Endothelial cell of umbilical vein (primary cell): ENCODE data around the gene SFXN4. TPM values are rescaled to one million over a fixed set of nuclear protein-coding genes. Genes with fewer than 3 reads are reported as not detected.

Source experiments
- BruUV-seq: library from RNA; stranded (reverse); fragments of 400-500 nt; replicated peaks from 2 replicates; lab custom pipeline; 2021; lab: Mats Ljungman, UMichigan
- CTCF ChIA-PET: fragments of 300-600, 350-600 bp; sonication (Branson Sonifier 250); formaldehyde crosslinking; loops from one replicate; lab custom pipeline; 2021; ENCODE audit warnings: antibody characterized with exemption, inconsistent platforms; lab: Charles Lee
- POLR2A ChIA-PET: fragments of 300-600, 350-600 bp; sonication (Branson Sonifier 250); formaldehyde crosslinking; loops from one replicate; lab custom pipeline; 2021; ENCODE audit warnings: antibody characterized with exemption, inconsistent platforms; lab: Charles Lee
- DNase-seq: peaks from one replicate; pipeline ENCODE4 v3.0.0-alpha.2; 2011; ENCODE audit warnings: low read depth, low spot score
- FAIRE-seq: peaks from 2 replicates; lab custom pipeline; 2011; peaks lifted over from hg19 to GRCh38; lab: Jason Lieb, UNC
- H2AFZ ChIP-seq: 2 replicates; pipeline ENCODE4 v1.6.0; 2012; ENCODE audit warnings: low read depth, low read length, control low read depth, inconsistent platforms
- H3K27ac ChIP-seq: 2 replicates; pipeline ENCODE4 v1.5.1; 2011; ENCODE audit warnings: low read depth, mild to moderate bottlenecking, control low read depth, low read length, moderate library complexity; ENCODE audit not compliant: insufficient read depth
- H3K27me3 ChIP-seq, 2 experiments: 2 replicates each; pipeline versions ENCODE4 v1.6.0 to v1.6.1; 2011; ENCODE audit warnings: low read length in 2 of 2, mixed read lengths in 1 of 2; ENCODE audit not compliant: control insufficient read depth in 2 of 2, insufficient read depth in 2 of 2
- H3K36me3 ChIP-seq, 2 experiments: 2 replicates in 1 of 2; 3 replicates in 1 of 2; pipeline ENCODE4 v1.5.1; 2011; ENCODE audit warnings: low read length in 2 of 2, mild to moderate bottlenecking in 1 of 2, moderate library complexity in 1 of 2; ENCODE audit not compliant: control insufficient read depth in 2 of 2, insufficient read depth in 2 of 2; ENCODE audit errors: extremely low read depth in 1 of 2
- H3K4me1 ChIP-seq: 3 replicates; pipeline ENCODE4 v1.5.1; 2011; ENCODE audit warnings: mild to moderate bottlenecking, low read length; ENCODE audit not compliant: control insufficient read depth, insufficient read depth; ENCODE audit errors: extremely low read depth
- H3K4me2 ChIP-seq: 2 replicates; pipeline ENCODE4 v1.6.1; 2011; ENCODE audit warnings: low read length, control low read depth, mixed read lengths; ENCODE audit not compliant: insufficient read depth
- H3K4me3 ChIP-seq, 3 experiments: fragments of 200-600 bp in 1 of 3; sonication (generic), shearing (Covaris generic) in 1 of 3; replicated peaks in 1 of 3; 2 replicates each; pipeline ENCODE4 v1.5.1; 2011 to 2016; ENCODE audit warnings: control low read depth in 3 of 3, low read length in 3 of 3, mild to moderate bottlenecking in 2 of 3, inconsistent platforms in 1 of 3, low read depth in 1 of 3, moderate library complexity in 1 of 3; ENCODE audit not compliant: insufficient read depth in 1 of 3
- H3K79me2 ChIP-seq: 2 replicates; pipeline ENCODE4 v1.6.0; 2012; ENCODE audit warnings: low read length, inconsistent platforms; ENCODE audit not compliant: control insufficient read depth, insufficient read depth
- H3K9ac ChIP-seq: replicated peaks from 2 replicates; pipeline ENCODE3; 2011; ENCODE audit warnings: low read length, control low read depth; ENCODE audit not compliant: insufficient read depth; ENCODE audit errors: extremely low read depth
- H3K9me1 ChIP-seq: replicated peaks from 3 replicates; pipeline ENCODE4 v1.6.0; 2011; ENCODE audit warnings: mild to moderate bottlenecking, low read length; ENCODE audit not compliant: control insufficient read depth, insufficient read depth; ENCODE audit errors: extremely low read depth
- H3K9me3 ChIP-seq: replicated peaks from 2 replicates; pipeline ENCODE4 v1.5.1; 2012; ENCODE audit warnings: low read length, inconsistent platforms; ENCODE audit not compliant: control insufficient read depth, insufficient read depth
- H4K20me1 ChIP-seq: replicated peaks from 2 replicates; pipeline ENCODE3; 2011; ENCODE audit warnings: mild to moderate bottlenecking, low read length; ENCODE audit not compliant: control insufficient read depth, insufficient read depth; ENCODE audit errors: extremely low read depth
- EZH2 ChIP-seq: IDR thresholded peaks from 2 replicates; pipeline ENCODE4 v1.6.1; 2012; ENCODE audit warnings: borderline replicate concordance, low read depth, mild to moderate bottlenecking, moderate library complexity, low read length, inconsistent platforms; ENCODE audit not compliant: severe bottlenecking
- FOS ChIP-seq: IDR thresholded peaks from 2 replicates; pipeline ENCODE4 v1.6.1; 2011; ENCODE audit warnings: mild to moderate bottlenecking, low read length, moderate library complexity, borderline replicate concordance; ENCODE audit not compliant: insufficient read depth
- GATA2 ChIP-seq: IDR thresholded peaks from 2 replicates; pipeline ENCODE4 v1.7.0; 2011; ENCODE audit warnings: low read depth, mild to moderate bottlenecking, moderate library complexity, mixed read lengths, low read length; ENCODE audit not compliant: insufficient read length, insufficient read depth
- JUN ChIP-seq: IDR thresholded peaks from 2 replicates; pipeline ENCODE4 v1.6.1; 2011; ENCODE audit warnings: borderline replicate concordance, low read depth; ENCODE audit not compliant: insufficient read length, insufficient read depth
- MAX ChIP-seq: IDR thresholded peaks from 2 replicates; pipeline ENCODE4 v1.6.1; 2011; ENCODE audit not compliant: insufficient read depth, insufficient read length
- MYC ChIP-seq: IDR thresholded peaks from one replicate; pipeline ENCODE4 v1.6.1; 2011; ENCODE audit warnings: mild to moderate bottlenecking, low read depth, low read length
- POLR2A ChIP-seq: IDR thresholded peaks from 2 replicates; pipeline ENCODE4 v1.6.1; 2012; ENCODE audit warnings: low read depth, mild to moderate bottlenecking, control low read depth, low read length
- POLR2AphosphoS5 ChIP-seq: IDR thresholded peaks from 2 replicates; pipeline ENCODE4 v1.6.1; 2012; ENCODE audit warnings: low read depth, mild to moderate bottlenecking, control low read depth, low read length, moderate library complexity; ENCODE audit not compliant: insufficient read depth
- dilution Hi-C: fragments of 300-500 bp; cut with MboI; formaldehyde crosslinking; loops from one replicate; pipeline ENCODE4 v1.15.0; 2019; ENCODE audit warnings: low sequenced_read_pairs; ENCODE audit not compliant: extremely low pct_ligation_motif_present
- intact Hi-C: fragments of 100-400 bp; cut with micrococcal nuclease; formaldehyde crosslinking; loops from one replicate; pipeline ENCODE4 v1.10.0; 2022
- polyA plus RNA-seq, 4 experiments: library from polyadenylated mRNA; depleted of rRNA in 3 of 4; stranded (reverse) in 3 of 4; unstranded in 1 of 4; fragments of >200 nt; gene quantifications; 2 replicates each; pipeline versions ENCODE4 v1.2.1 to v1.2.3, GENCODE V29; 2011 to 2012; ENCODE audit warnings: missing spikeins in 1 of 4
- total RNA-seq: library from RNA; stranded (reverse); gene quantifications from 2 replicates; pipeline ENCODE4 v1.2.3, GENCODE V29; 2021
- TF ChIP-seq, protein P1 (sequence below), 2 donors: IDR thresholded peaks; 1 replicate in 1 of 2; 2 replicates in 1 of 2; pipeline ENCODE4 v1.5.1; 2011; ENCODE audit warnings: low read length in 2 of 2, mild to moderate bottlenecking in 2 of 2, moderate library complexity in 2 of 2, control low read depth in 1 of 2, inconsistent platforms in 1 of 2, low read depth in 1 of 2; ENCODE audit not compliant: insufficient read depth in 1 of 2; ENCODE audit errors: extremely low read depth in 1 of 2

SFXN4 gene
- total and polyA plus RNA-seq, 2 donors (not counting 3 experiments of a cell fraction or from before 2014, with no cell fraction given) = 11.1 to 14.5 TPM

- no peak overlapping the region for H3K4me2 ChIP-seq
- no peaks in the 10 kb centered on the region for H3K79me2 ChIP-seq
- no peak overlapping the region for H3K4me3 ChIP-seq
- H3K36me3 ChIP-seq = peaks cover 8 to 32% of the 10 kb centered on the region in 2 experiments
- H3K9ac ChIP-seq = no peak overlapping the region
- intact Hi-C loops (no loop called here), dilution Hi-C loops (no loop called here)
- peak; percentile 4 for FAIRE-seq
- DNase-seq = no peak
- H3K4me1 ChIP-seq = peaks cover 6% of the 10 kb centered on the region
- ChIA-PET CTCF (no interaction called here), POLR2A (no interaction called here)
- no peak overlapping the region for H2AFZ ChIP-seq
- H3K27ac ChIP-seq = no peak overlapping the region
- BruUV-seq = no TSS peak
- H3K9me1 ChIP-seq = no peaks in the 10 kb centered on the region
- no peak for TF ChIP-seq POLR2A
- no peak for TF ChIP-seq MAX
- TF ChIP-seq, protein P1, sequence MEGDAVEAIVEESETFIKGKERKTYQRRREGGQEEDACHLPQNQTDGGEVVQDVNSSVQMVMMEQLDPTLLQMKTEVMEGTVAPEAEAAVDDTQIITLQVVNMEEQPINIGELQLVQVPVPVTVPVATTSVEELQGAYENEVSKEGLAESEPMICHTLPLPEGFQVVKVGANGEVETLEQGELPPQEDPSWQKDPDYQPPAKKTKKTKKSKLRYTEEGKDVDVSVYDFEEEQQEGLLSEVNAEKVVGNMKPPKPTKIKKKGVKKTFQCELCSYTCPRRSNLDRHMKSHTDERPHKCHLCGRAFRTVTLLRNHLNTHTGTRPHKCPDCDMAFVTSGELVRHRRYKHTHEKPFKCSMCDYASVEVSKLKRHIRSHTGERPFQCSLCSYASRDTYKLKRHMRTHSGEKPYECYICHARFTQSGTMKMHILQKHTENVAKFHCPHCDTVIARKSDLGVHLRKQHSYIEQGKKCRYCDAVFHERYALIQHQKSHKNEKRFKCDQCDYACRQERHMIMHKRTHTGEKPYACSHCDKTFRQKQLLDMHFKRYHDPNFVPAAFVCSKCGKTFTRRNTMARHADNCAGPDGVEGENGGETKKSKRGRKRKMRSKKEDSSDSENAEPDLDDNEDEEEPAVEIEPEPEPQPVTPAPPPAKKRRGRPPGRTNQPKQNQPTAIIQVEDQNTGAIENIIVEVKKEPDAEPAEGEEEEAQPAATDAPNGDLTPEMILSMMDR (IDR thresholded peaks at IDR 0.05; ENCODE audit: extremely low read depth in 1 of 2, insufficient read depth in 1 of 2, low read depth in 1 of 2, low read length in 2 of 2) = no peak
- no peak for TF ChIP-seq JUN
- no peak for TF ChIP-seq EZH2
- TF ChIP-seq MYC = no peak
- no peak for TF ChIP-seq FOS
- no peak for TF ChIP-seq GATA2
- TF ChIP-seq POLR2AphosphoS5 = no peak
- no peaks in the 10 kb centered on the region for H3K27me3 ChIP-seq
- H4K20me1 ChIP-seq = no peaks in the 10 kb centered on the region
- no peaks in the 10 kb centered on the region for H3K9me3 ChIP-seq
Measured at GRCh38 chr10:119129721-119130120, 35.8 kb downstream of the SFXN4 start.
